GM13977 (cell line): Measurements from ENCODE around the gene DNAAF5.

Source experiments
- DNase-seq: peaks from one replicate; pipeline ENCODE4 v3.0.0; 2012; ENCODE audit warnings: low spot score
- CTCF ChIP-seq: IDR thresholded peaks from 2 replicates; pipeline ENCODE4 v1.5.1; 2012; ENCODE audit warnings: mild to moderate bottlenecking, control low read depth; ENCODE audit not compliant: insufficient read depth; ENCODE audit errors: extremely low read depth, missing control alignments
- in situ Hi-C: fragments of 300-500 bp; cut with MboI; formaldehyde crosslinking; loops from one replicate; pipeline ENCODE4 v1.12.0; 2022; ENCODE audit warnings: low sequenced_read_pairs, low pct_unique_long_range_greater_than_20kb, mixed read lengths, inconsistent platforms; ENCODE audit not compliant: unreplicated experiment

The DNAAF5 gene

GRCh38 chr7:772392-772791, 45.9 kb downstream of the DNAAF5 start:
- no peak for TF ChIP-seq CTCF
- no peak for DNase-seq
- in situ Hi-C loops = no loop called here

GRCh38 chr7:772861-773621, 46.5 kb downstream of the DNAAF5 start:
- TF ChIP-seq CTCF = no peak
- in situ Hi-C loops = no loop called here
- DNase-seq = no peak

- DNase-seq = no peak
- in situ Hi-C loops = no loop called here
- no peak for TF ChIP-seq CTCF
Observed at GRCh38 chr7:773622-773915, 47.1 kb downstream of the DNAAF5 start.

GRCh38 chr7:774161-775109, 47.9 kb downstream of the DNAAF5 start:
- TF ChIP-seq CTCF = peak; percentile 81
- in situ Hi-C loops = no loop called here
- DNase-seq = peak; percentile 84

- no peak for TF ChIP-seq CTCF
- in situ Hi-C loops = no loop called here
- DNase-seq = no peak
Observed at GRCh38 chr7:776381-776780, 49.9 kb downstream of the DNAAF5 start.

GRCh38 chr7:776992-777727, 50.7 kb downstream of the DNAAF5 start:
- no peak for DNase-seq
- TF ChIP-seq CTCF = no peak
- in situ Hi-C loops = no loop called here
